Erythroblast (primary cell): ENCODE results near the gene COX7A2.

Experiments
- GATA1 ChIP-seq: IDR thresholded peaks from 2 replicates; pipeline ENCODE4 v1.6.1; 2011; ENCODE audit warnings: low read depth, mild to moderate bottlenecking, control low read depth, low read length, moderate library complexity
- POLR2A ChIP-seq: IDR thresholded peaks from 2 replicates; pipeline ENCODE4 v1.6.1; 2011; ENCODE audit warnings: mild to moderate bottlenecking, low read length

DNA sequence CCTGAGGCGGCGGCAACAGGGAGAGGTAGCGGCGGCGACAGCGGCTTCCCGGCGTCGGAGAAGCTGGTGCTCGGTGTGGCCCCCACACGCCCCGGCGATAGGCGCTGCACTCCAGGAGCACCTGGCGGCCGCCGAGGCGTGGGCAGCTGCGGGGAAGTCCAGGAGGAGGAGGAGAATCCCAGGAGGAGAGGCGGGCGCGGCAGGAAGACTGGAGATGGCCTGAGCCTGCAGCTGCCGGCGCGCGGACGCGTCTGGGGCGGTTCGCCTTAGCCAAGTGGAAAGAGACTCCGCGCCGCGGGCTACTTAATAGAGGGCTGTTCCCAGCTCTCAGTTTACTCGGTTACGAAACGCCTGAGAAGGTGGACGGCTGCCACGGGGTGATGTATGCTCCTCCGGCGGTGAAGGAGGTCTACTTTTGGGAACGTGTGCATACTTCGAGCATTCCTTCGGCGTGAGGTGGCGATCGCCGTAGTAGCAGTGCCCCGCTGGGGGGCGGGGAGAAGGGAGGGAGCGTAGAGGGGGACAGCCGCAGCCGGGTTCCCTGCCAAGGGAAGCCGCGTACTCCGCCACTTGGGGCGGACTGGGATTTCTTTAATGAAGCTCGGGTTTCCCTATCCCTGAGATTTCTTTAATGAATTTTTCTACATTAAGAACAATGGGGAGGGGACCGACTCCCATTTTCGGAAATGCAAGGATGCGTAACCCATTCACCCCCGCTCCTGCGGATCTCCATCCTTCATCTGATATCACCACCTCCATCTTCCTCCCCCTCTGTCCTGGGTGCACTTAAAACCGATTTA, 37.6 kb downstream of the COX7A2 start, which contains the start of gene COL12A1:
- TF ChIP-seq POLR2A (no peak), GATA1 (no peak)
